ENCODE measurements around the gene C11orf52.
A peak's percentile ranks its signal among the peaks of the same experiment; 100 is the strongest.

C11orf52 gene

DNA sequence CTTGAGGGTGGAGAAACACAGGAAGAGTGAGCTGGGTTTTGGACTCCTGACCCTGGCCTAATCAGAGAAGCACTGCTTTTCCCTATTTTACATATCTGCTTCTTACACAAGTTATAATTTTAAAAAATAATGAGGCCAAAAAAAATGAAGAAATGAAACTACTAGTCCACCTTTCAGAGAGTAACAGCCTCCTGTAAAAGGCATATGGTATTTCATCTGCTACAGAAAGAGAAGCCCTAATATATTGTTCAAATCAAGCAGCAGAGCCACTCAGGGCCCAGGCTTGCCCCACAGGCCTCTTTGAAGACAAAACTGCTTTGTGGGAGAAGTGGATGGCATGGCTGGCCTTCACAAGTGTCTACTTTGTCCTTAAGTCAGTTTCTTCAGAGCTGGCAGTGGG, 28.4 kb downstream of the C11orf52 start:
- TF ChIP-seq, protein P1, sequence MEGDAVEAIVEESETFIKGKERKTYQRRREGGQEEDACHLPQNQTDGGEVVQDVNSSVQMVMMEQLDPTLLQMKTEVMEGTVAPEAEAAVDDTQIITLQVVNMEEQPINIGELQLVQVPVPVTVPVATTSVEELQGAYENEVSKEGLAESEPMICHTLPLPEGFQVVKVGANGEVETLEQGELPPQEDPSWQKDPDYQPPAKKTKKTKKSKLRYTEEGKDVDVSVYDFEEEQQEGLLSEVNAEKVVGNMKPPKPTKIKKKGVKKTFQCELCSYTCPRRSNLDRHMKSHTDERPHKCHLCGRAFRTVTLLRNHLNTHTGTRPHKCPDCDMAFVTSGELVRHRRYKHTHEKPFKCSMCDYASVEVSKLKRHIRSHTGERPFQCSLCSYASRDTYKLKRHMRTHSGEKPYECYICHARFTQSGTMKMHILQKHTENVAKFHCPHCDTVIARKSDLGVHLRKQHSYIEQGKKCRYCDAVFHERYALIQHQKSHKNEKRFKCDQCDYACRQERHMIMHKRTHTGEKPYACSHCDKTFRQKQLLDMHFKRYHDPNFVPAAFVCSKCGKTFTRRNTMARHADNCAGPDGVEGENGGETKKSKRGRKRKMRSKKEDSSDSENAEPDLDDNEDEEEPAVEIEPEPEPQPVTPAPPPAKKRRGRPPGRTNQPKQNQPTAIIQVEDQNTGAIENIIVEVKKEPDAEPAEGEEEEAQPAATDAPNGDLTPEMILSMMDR (IDR thresholded peaks at IDR 0.05; ENCODE audit: extremely low read depth, missing control alignments) = no peak
- DNase-seq (ENCODE audit: low spot score) = peak; percentile 36

DNA sequence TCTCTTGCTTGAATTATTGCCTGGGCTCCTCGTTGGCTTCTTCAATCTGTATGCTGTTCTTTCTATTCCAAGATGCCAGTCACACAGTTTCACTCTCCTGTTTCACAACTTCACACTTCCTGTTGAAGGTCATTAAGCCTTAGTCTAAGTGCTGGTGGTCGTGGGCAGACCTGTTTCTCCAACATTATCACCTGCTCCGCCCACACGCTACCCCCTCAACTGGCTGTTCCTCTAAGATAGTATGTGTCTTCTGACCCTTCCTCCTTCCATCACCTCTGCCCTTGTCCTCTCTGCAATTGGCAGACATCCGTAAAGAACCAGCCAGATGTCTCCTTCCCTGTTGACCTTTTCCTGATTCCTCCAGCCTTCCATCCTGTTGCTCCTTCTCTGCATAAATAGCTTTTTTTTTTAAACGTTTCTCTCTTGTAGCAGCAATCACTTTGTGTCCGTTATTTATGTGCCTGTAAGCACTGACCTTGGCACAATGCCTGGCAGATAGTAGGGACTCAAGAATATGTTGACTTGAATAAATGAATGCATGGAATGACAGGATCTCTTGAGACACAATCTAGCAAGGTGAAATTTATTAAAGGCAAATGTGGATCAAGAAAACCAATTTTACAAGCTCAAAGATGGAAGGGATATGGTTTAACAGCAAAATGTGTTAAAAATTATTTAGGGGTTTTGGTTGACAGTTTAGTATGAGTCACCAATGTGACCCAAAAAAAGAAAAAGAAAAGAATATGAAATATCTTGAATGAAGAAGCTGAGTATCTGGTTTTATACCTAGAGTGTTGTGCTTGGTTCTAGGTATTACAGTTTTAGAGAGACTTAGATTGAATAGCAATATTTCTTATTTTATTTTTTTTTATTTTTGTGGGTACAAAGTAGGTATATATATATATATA, 31.1 kb downstream of the C11orf52 start:
- DNase-seq (ENCODE audit: low spot score) = no peak
- TF ChIP-seq, protein P1 (IDR thresholded peaks at IDR 0.05; ENCODE audit: extremely low read depth, missing control alignments) = no peak

DNA sequence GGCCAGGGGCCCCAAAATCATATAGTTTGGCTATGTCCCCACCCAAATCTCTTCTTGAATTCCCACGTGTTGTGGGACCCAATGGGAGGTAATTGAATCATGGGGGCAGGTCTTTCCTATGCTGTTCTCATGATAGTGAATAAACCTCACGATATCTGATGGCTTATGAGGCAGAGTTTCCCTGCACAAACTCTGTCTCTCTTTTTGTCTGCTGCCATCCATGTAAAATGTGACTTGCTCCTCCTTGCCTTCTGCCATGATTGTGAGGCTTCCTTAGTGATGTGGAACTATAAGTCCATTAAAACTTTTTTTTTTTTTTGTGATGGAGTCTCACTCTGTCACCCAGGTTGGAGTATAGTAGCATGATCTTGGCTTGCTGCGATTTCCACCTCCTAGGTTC, 32.9 kb downstream of the C11orf52 start:
- DNase-seq (ENCODE audit: low spot score) = no peak
- TF ChIP-seq, protein P1 (IDR thresholded peaks at IDR 0.05; ENCODE audit: extremely low read depth, missing control alignments) = no peak

- DNase-seq (ENCODE audit: low spot score) = no peak
- TF ChIP-seq, protein P1 (IDR thresholded peaks at IDR 0.05; ENCODE audit: extremely low read depth, missing control alignments) = no peak
These were observed 35.4 kb downstream of the C11orf52 start for GRCh38 chr11:111954154-111954553.

- TF ChIP-seq, protein P1 (IDR thresholded peaks at IDR 0.05; ENCODE audit: extremely low read depth, missing control alignments) = no peak
- DNase-seq (ENCODE audit: low spot score) = no peak
These were observed 39.1 kb downstream of the C11orf52 start for GRCh38 chr11:111957663-111958444.

DNA sequence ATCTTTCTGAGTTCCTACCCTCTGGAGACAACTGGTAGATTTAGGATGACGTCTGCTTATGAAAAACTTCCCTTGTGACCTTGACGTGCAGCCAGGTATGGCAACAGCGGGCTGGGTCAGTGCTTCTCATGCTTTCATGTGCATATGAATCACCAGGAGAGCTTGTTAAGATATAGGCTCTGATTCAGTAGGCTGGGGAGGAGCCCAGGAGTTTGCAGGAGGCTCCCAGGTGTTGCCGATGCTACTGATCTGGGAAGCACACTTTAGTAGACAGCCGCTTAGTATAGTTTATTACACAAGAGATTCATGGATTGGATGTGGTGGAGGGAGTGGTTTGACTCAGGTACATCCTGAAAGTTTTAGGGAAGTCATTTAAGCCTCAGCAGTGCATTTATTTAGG, 42.2 kb downstream of the C11orf52 start:
- TF ChIP-seq, protein P1 (IDR thresholded peaks at IDR 0.05; ENCODE audit: extremely low read depth, missing control alignments) = no peak
- DNase-seq (ENCODE audit: low spot score) = no peak

Data from GM20000 (cell line).